ENCODE results near the gene PARD3.

GRCh38 chr10:34719328-34719727, 95.8 kb downstream of the PARD3 start:
- TF ChIP-seq POLR2AphosphoS5 (IDR thresholded peaks at IDR 0.05) (no peak), POLR2A (IDR thresholded peaks at IDR 0.05) (no peak)
